SK-N-SH (cell line): Measurements from ENCODE around the gene YPEL3. TPM values are rescaled to one million over a fixed set of nuclear protein-coding genes. Genes with fewer than 3 reads are reported as not detected.
"Not testable (repeated sequence)": the region's sequence is repeated elsewhere in the genome, so short reads cannot be mapped to it uniquely, and the experiment has no call there.

Source experiments
- CTCF ChIA-PET: fragments of 300-600, 350-600 bp; formaldehyde crosslinking; extraction: SDS; loops from one replicate; lab custom pipeline; 2021; lab: Yijun Ruan, JAX
- POLR2A ChIA-PET: fragments of 350-600 bp; sonication (Branson Sonifier 250); formaldehyde crosslinking; extraction: SDS; loops from one replicate; lab custom pipeline; 2020; ENCODE audit warnings: antibody characterized with exemption, inconsistent platforms; lab: Yijun Ruan, JAX
- DNase-seq: peaks from one replicate; pipeline ENCODE4 v3.0.0; 2012
- H2AFZ ChIP-seq: fragments of 200-600 bp; sonication (generic); 2 replicates; pipeline ENCODE4 v1.8.1; 2016; ENCODE audit warnings: antibody characterized with exemption, mild to moderate bottlenecking, low read depth
- H3F3A ChIP-seq: fragments of 200-600 bp; sonication (generic); replicated peaks from 2 replicates; pipeline ENCODE3; 2016; ENCODE audit warnings: antibody characterized with exemption, mild to moderate bottlenecking; ENCODE audit not compliant: insufficient read depth
- H3K27ac ChIP-seq, 2 experiments: fragments of 200-500 bp in 1 of 2; fragments of 200-600 bp in 1 of 2; sonication (Bioruptor generic) in 1 of 2; sonication (generic), shearing (Covaris generic) in 1 of 2; 2 replicates each; pipeline versions ENCODE4 v1.5.1 to v1.6.1; 2014 to 2016; ENCODE audit warnings: low read depth in 2 of 2, inconsistent platforms in 1 of 2, low read length in 1 of 2, mild to moderate bottlenecking in 1 of 2, mixed read lengths in 1 of 2
- H3K27me3 ChIP-seq: fragments of 200-600 bp; sonication (generic), shearing (Covaris generic); 2 replicates; pipeline ENCODE4 v1.6.1; 2016; ENCODE audit warnings: mixed run types; ENCODE audit not compliant: insufficient read depth
- H3K36me3 ChIP-seq, 2 experiments: fragments of 200-500 bp in 1 of 2; fragments of 200-600 bp in 1 of 2; sonication (Bioruptor generic) in 1 of 2; sonication (generic) in 1 of 2; replicated peaks in 1 of 2; 2 replicates each; pipeline versions ENCODE3 to v1.5.1; 2014 to 2016; ENCODE audit warnings: low read length in 1 of 2, mild to moderate bottlenecking in 1 of 2; ENCODE audit not compliant: insufficient read depth in 2 of 2, control insufficient read depth in 1 of 2
- H3K4me1 ChIP-seq, 2 experiments: fragments of 200-500 bp in 1 of 2; fragments of 200-600 bp in 1 of 2; sonication (Bioruptor generic) in 1 of 2; sonication (generic), shearing (Covaris generic) in 1 of 2; 2 replicates each; pipeline versions ENCODE4 v1.5.1 to v1.6.1; 2014 to 2016; ENCODE audit warnings: low read depth in 1 of 2, low read length in 1 of 2, mixed run types in 1 of 2; ENCODE audit not compliant: insufficient read depth in 2 of 2, control insufficient read depth in 1 of 2
- H3K4me2 ChIP-seq: fragments of 200-600 bp; sonication (generic), shearing (Covaris generic); 2 replicates; pipeline ENCODE4 v1.6.1; 2017; ENCODE audit warnings: mixed run types
- H3K4me3 ChIP-seq, 2 experiments: fragments of 200-500 bp in 1 of 2; fragments of 200-600 bp in 1 of 2; sonication (Bioruptor generic) in 1 of 2; sonication (generic), shearing (Covaris generic) in 1 of 2; 2 replicates each; pipeline versions ENCODE4 v1.5.1 to v1.8.1; 2014 to 2016; ENCODE audit warnings: low read depth in 2 of 2, inconsistent platforms in 1 of 2, low read length in 1 of 2, mild to moderate bottlenecking in 1 of 2, mixed read lengths in 1 of 2, moderate library complexity in 1 of 2
- H3K79me2 ChIP-seq: fragments of 200-600 bp; sonication (generic); 2 replicates; pipeline ENCODE4 v1.8.1; 2017; ENCODE audit warnings: mild to moderate bottlenecking; ENCODE audit not compliant: insufficient read depth
- H3K9ac ChIP-seq: fragments of 200-600 bp; sonication (generic); 2 replicates; pipeline ENCODE4 v1.6.1; 2017; ENCODE audit warnings: mixed run types
- H3K9me2 ChIP-seq: fragments of 200-600 bp; sonication (generic); 2 replicates; pipeline ENCODE4 v1.6.1; 2017; ENCODE audit warnings: mixed run types
- H3K9me3 ChIP-seq: fragments of 200-600 bp; sonication (generic); 2 replicates; pipeline ENCODE4 v1.6.1; 2017; ENCODE audit warnings: mixed run types, mild to moderate bottlenecking, moderate library complexity
- H4K20me1 ChIP-seq: fragments of 200-600 bp; sonication (generic); 2 replicates; pipeline ENCODE4 v1.6.1; 2017; ENCODE audit warnings: mild to moderate bottlenecking, mixed run types; ENCODE audit not compliant: insufficient read depth
- ELF1 ChIP-seq: IDR thresholded peaks from 2 replicates; pipeline ENCODE4 v1.4.0; 2012
- FOSL2 ChIP-seq: IDR thresholded peaks from 2 replicates; pipeline ENCODE4 v1.4.0; 2012; ENCODE audit warnings: low read depth, mild to moderate bottlenecking, moderate library complexity, borderline replicate concordance
- FOXM1 ChIP-seq: IDR thresholded peaks from 2 replicates; pipeline ENCODE4 v1.4.0; 2012; ENCODE audit warnings: low read depth, mild to moderate bottlenecking
- GABPA ChIP-seq: IDR thresholded peaks from 2 replicates; pipeline ENCODE4 v1.4.0; 2012; ENCODE audit warnings: low read depth, mild to moderate bottlenecking
- PBX3 ChIP-seq: IDR thresholded peaks from 2 replicates; pipeline ENCODE4; 2012
- RFX5 ChIP-seq: IDR thresholded peaks from 2 replicates; pipeline ENCODE4 v1.6.1; 2012; ENCODE audit warnings: mild to moderate bottlenecking, improper control_type of control experiment, low read length
- SMC3 ChIP-seq: IDR thresholded peaks from 2 replicates; pipeline ENCODE4 v1.6.1; 2012; ENCODE audit warnings: low read depth, low read length, improper control_type of control experiment
- TCF12 ChIP-seq: IDR thresholded peaks from 2 replicates; pipeline ENCODE4 v1.4.0; 2012
- WGBS: methylation state at CpG from one replicate; pipeline ENCODE4 v1.1.6; 2017; ENCODE audit warnings: low lambda C conversion rate; 5-methylcytosine and 5-hydroxymethylcytosine counted together
- polyA plus RNA-seq, 3 experiments: library from polyadenylated mRNA; depleted of rRNA; stranded (reverse); fragments of >200 nt; gene quantifications; 2 replicates each; pipeline ENCODE4 v1.2.3, GENCODE V29; 2012
- TF ChIP-seq, protein P1 (sequence below): IDR thresholded peaks from 2 replicates; pipeline ENCODE4 v1.4.0; 2012; ENCODE audit warnings: low read depth
- TF ChIP-seq, protein P2 (sequence below): IDR thresholded peaks from 2 replicates; pipeline ENCODE4 v1.4.0; 2012; ENCODE audit warnings: low read depth, borderline replicate concordance
- TF ChIP-seq, protein P3 (sequence below): IDR thresholded peaks from 2 replicates; pipeline ENCODE4 v1.6.1; 2012; ENCODE audit warnings: mild to moderate bottlenecking, low read depth, low read length, moderate library complexity

Gene YPEL3
- polyA plus RNA-seq, 1 of the 3 experiments (the other 2 are of a cell fraction): 36.6 TPM

DNA sequence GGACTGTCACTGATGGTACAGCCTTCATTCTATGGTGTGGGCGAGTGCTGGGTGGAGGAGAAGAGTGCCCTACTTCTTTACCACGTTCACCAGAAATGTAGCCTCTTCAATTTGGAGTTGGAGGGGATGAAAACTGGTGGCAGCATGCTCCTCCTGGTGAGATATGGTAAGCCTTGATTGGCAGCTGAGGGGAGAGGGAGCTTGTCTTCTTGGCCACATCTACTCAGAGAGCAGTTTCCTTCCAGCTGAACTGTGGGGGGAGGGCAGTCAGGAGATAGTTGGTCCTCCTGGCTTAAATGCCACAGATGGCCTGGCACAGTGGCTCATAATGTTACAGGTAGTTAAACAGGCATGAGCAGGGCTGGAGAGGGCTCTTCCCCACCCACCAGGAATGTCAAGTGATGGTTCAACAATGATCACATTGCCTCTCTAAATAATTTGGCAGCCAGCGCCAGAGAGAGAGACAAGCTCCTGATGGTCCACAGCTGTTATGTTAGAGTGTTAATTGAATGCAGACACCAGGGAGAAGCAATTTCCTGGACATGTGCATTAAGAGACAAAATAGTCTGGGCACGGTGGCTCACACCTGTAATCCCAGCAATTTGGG is 36.0 kb upstream of the YPEL3 start:
- Histone ChIP-seq H3K9ac (no peak overlapping the region), H3K27ac (peak overlapping the region in 1 of 2 experiments; percentile 36; a peak in 1 of 4 replicates), H3F3A (no peaks in the 10 kb centered on the region), H3K4me2 (no peak overlapping the region), H3K79me2 (no peaks in the 10 kb centered on the region), H3K36me3 (no peaks in the 10 kb centered on the region), H2AFZ (no peak overlapping the region), H3K9me3 (no peaks in the 10 kb centered on the region), H3K4me3 (no peak overlapping the region), H3K27me3 (no peaks in the 10 kb centered on the region), H3K9me2 (no peaks in the 10 kb centered on the region)
- ChIA-PET POLR2A (no interaction called here), CTCF (interaction anchor here (1.1 kb wide), 1 partner anchor 40 kb away, joined by 4 read pairs; no protein-coding TSS in a partner anchor)
- TF ChIP-seq ELF1 (no peak), TCF12 (peak; percentile 8; the same call in 1 of the 2 replicates)
- TF ChIP-seq, all 33 proteins: peak for 1
- WGBS: 35% methylated on average over 4 of the region's 4 CpGs
- DNase-seq: no peak
- no peaks in the 10 kb centered on the region for H4K20me1 ChIP-seq
- H3K4me1 ChIP-seq: peaks cover 0 to 13% of the 10 kb centered on the region in 2 experiments; a peak in 1 of 4 replicates

GRCh38 chr16:30127993-30128392 is 32.0 kb upstream of the YPEL3 start:
- CTCF ChIA-PET: interaction anchor here (0.8 kb wide), 1 partner anchor 686 kb away, joined by 3 read pairs; no protein-coding TSS in a partner anchor
- Histone ChIP-seq H3K79me2 (no peaks in the 10 kb centered on the region), H3K4me1 (peaks cover 9 to 15% of the 10 kb centered on the region in 2 experiments; a peak in 3 of 4 replicates), H4K20me1 (no peaks in the 10 kb centered on the region), H3K4me3 (no peak overlapping the region), H3K9ac (no peak overlapping the region), H3K27ac (no peak overlapping the region), H3K9me3 (no peaks in the 10 kb centered on the region), H3K9me2 (no peaks in the 10 kb centered on the region), H3K4me2 (no peak overlapping the region), H3K36me3 (no peaks in the 10 kb centered on the region), H3F3A (peaks cover 14% of the 10 kb centered on the region), H3K27me3 (no peaks in the 10 kb centered on the region), H2AFZ (no peak overlapping the region)
- POLR2A ChIA-PET: no interaction called here
- no peak for DNase-seq
- TF ChIP-seq FOSL2: no peak
- TF ChIP-seq RFX5: no peak
- no peak for TF ChIP-seq SMC3
- TF ChIP-seq FOXM1: no peak
- no peak for TF ChIP-seq TCF12
- no peak for TF ChIP-seq GABPA
- no peak for TF ChIP-seq PBX3
- TF ChIP-seq, protein P1, sequence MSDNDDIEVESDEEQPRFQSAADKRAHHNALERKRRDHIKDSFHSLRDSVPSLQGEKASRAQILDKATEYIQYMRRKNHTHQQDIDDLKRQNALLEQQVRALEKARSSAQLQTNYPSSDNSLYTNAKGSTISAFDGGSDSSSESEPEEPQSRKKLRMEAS: no peak
- TF ChIP-seq, protein P2, sequence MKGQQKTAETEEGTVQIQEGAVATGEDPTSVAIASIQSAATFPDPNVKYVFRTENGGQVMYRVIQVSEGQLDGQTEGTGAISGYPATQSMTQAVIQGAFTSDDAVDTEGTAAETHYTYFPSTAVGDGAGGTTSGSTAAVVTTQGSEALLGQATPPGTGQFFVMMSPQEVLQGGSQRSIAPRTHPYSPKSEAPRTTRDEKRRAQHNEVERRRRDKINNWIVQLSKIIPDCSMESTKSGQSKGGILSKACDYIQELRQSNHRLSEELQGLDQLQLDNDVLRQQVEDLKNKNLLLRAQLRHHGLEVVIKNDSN: no peak
- TF ChIP-seq, protein P3, sequence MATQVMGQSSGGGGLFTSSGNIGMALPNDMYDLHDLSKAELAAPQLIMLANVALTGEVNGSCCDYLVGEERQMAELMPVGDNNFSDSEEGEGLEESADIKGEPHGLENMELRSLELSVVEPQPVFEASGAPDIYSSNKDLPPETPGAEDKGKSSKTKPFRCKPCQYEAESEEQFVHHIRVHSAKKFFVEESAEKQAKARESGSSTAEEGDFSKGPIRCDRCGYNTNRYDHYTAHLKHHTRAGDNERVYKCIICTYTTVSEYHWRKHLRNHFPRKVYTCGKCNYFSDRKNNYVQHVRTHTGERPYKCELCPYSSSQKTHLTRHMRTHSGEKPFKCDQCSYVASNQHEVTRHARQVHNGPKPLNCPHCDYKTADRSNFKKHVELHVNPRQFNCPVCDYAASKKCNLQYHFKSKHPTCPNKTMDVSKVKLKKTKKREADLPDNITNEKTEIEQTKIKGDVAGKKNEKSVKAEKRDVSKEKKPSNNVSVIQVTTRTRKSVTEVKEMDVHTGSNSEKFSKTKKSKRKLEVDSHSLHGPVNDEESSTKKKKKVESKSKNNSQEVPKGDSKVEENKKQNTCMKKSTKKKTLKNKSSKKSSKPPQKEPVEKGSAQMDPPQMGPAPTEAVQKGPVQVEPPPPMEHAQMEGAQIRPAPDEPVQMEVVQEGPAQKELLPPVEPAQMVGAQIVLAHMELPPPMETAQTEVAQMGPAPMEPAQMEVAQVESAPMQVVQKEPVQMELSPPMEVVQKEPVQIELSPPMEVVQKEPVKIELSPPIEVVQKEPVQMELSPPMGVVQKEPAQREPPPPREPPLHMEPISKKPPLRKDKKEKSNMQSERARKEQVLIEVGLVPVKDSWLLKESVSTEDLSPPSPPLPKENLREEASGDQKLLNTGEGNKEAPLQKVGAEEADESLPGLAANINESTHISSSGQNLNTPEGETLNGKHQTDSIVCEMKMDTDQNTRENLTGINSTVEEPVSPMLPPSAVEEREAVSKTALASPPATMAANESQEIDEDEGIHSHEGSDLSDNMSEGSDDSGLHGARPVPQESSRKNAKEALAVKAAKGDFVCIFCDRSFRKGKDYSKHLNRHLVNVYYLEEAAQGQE: no peak
- 81% methylated on average over 1 of the region's 1 CpG for WGBS

- H3K27ac ChIP-seq, DNase-seq, H3K4me3 ChIP-seq, H3K27me3 ChIP-seq, H4K20me1 ChIP-seq, H3K9me2 ChIP-seq, H3K9me3 ChIP-seq, H2AFZ ChIP-seq, H3K36me3 ChIP-seq, POLR2A ChIA-PET, H3K4me2 ChIP-seq, H3K9ac ChIP-seq, H3K79me2 ChIP-seq: not testable (repeated sequence)
- Histone ChIP-seq H3F3A (peaks cover 14% of the 10 kb centered on the region), H3K4me1 (peaks cover 9 to 11% of the 10 kb centered on the region in 2 experiments; a peak in 3 of 4 replicates)
- 85% methylated on average over 9 of the region's 9 CpGs for WGBS
- CTCF ChIA-PET: interaction anchor here (1.0 to 2.8 kb wide), 3 partner anchors 8 to 34 kb away, joined by 4 to 11 read pairs (median 4); partner anchors contain the start of gene TBX6
These were observed 29.7 kb upstream of the YPEL3 start for GRCh38 chr16:30125690-30126089.
